K562 (cell line): ENCODE results near the gene QRICH1. TPM values are rescaled to one million over a fixed set of nuclear protein-coding genes. Genes with fewer than 3 reads are reported as not detected.

Experiments used
- ATAC-seq: fragments of 200-7000 bp; cut with Tn5 transposase; 3 replicates; pipeline ENCODE4 v1.9.1; 2020; ENCODE audit warnings: moderate library complexity
- BruUV-seq: library from RNA; stranded (reverse); fragments of 400-500 nt; replicated peaks from 2 replicates; lab custom pipeline; 2021; lab: Mats Ljungman, UMichigan
- CTCF ChIA-PET: fragments of 300-600 bp; formaldehyde crosslinking; extraction: SDS; loops from one replicate; lab custom pipeline; 2021; ENCODE audit warnings: low intra/inter-chr PET ratio; lab: Yijun Ruan, JAX
- POLR2A ChIA-PET: fragments of 300-600, 350-650 bp; sonication (Branson Sonifier 250); formaldehyde crosslinking; extraction: SDS; loops from one replicate; lab custom pipeline; 2021; ENCODE audit warnings: antibody characterized with exemption, inconsistent platforms; lab: Yijun Ruan, JAX
- DNase-seq, 4 experiments: peaks; one replicate each; pipeline versions ENCODE4 v3.0.0 to v3.0.0-alpha.2; 2011 to 2018; ENCODE audit warnings: low spot score in 3 of 4, mixed read lengths in 3 of 4; ENCODE audit errors: extremely low read depth in 1 of 4
- FAIRE-seq: peaks from 2 replicates; lab custom pipeline; 2011; peaks lifted over from hg19 to GRCh38; lab: Jason Lieb, UNC
- H2AFZ ChIP-seq: 2 replicates; pipeline ENCODE4 v1.6.0; 2011; ENCODE audit warnings: low read depth, low read length, control low read depth, inconsistent platforms
- H3K27ac ChIP-seq: fragments of 200-600 bp; 3 replicates; pipeline ENCODE4 v1.8.0; 2011; ENCODE audit warnings: low read depth, mild to moderate bottlenecking, control low read depth, inconsistent platforms, low read length, moderate library complexity, mixed read lengths; ENCODE audit errors: extremely low read depth
- H3K27me3 ChIP-seq, 2 experiments: fragments of 300-600 bp in 1 of 2; 2 replicates in 1 of 2; 3 replicates in 1 of 2; pipeline versions ENCODE4 v1.6.0 to v1.8.0; 2011; ENCODE audit warnings: inconsistent platforms in 2 of 2, low read length in 2 of 2, mild to moderate bottlenecking in 1 of 2, mixed read lengths in 1 of 2, moderate library complexity in 1 of 2; ENCODE audit not compliant: control insufficient read depth in 2 of 2, insufficient read depth in 2 of 2
- H3K36me3 ChIP-seq: fragments of 300-600 bp; 3 replicates; pipeline ENCODE4 v1.8.0; 2011; ENCODE audit warnings: mild to moderate bottlenecking, low read length, inconsistent platforms; ENCODE audit not compliant: control insufficient read depth, insufficient read depth
- H3K4me1 ChIP-seq, 2 experiments: fragments of 200-600 bp in 1 of 2; replicated peaks in 1 of 2; 2 replicates in 1 of 2; 3 replicates in 1 of 2; pipeline versions ENCODE4 v1.5.1 to v1.8.0; 2011; ENCODE audit warnings: inconsistent platforms in 2 of 2, low read length in 2 of 2, mild to moderate bottlenecking in 1 of 2, mixed read lengths in 1 of 2, moderate library complexity in 1 of 2; ENCODE audit not compliant: control insufficient read depth in 2 of 2, insufficient read depth in 2 of 2
- H3K4me2 ChIP-seq: 2 replicates; pipeline ENCODE4 v1.6.1; 2011; ENCODE audit warnings: low read length, control low read depth, inconsistent platforms, mixed read lengths; ENCODE audit not compliant: insufficient read depth
- H3K4me3 ChIP-seq: fragments of 200-600 bp; sonication (generic), shearing (Covaris generic); 2 replicates; pipeline ENCODE4 v1.5.1; 2016; ENCODE audit warnings: control low read depth, inconsistent platforms
- H3K79me2 ChIP-seq: fragments of 200-600 bp; 3 replicates; pipeline ENCODE4 v1.8.0; 2011; ENCODE audit warnings: low read length, inconsistent platforms; ENCODE audit not compliant: control insufficient read depth, insufficient read depth
- H3K9ac ChIP-seq, 2 experiments: 2 replicates each; pipeline versions ENCODE4 v1.6.0 to v1.6.1; 2011; ENCODE audit warnings: low read depth in 2 of 2, low read length in 2 of 2, control low read depth in 1 of 2, inconsistent platforms in 1 of 2, mild to moderate bottlenecking in 1 of 2, mixed read lengths in 1 of 2; ENCODE audit not compliant: insufficient read depth in 1 of 2
- H3K9me1 ChIP-seq: one replicate; pipeline ENCODE4 v1.6.0; 2011; ENCODE audit warnings: inconsistent platforms, mild to moderate bottlenecking, low read length, moderate library complexity; ENCODE audit not compliant: control insufficient read depth, insufficient read depth
- H3K9me3 ChIP-seq: replicated peaks from 2 replicates; pipeline ENCODE4 v1.5.1; 2011; ENCODE audit warnings: low read depth, low read length, inconsistent platforms; ENCODE audit not compliant: control insufficient read depth, insufficient read depth
- H4K20me1 ChIP-seq: replicated peaks from 2 replicates; pipeline ENCODE4 v1.6.1; 2011; ENCODE audit warnings: low read length, inconsistent platforms, mixed read lengths; ENCODE audit not compliant: control insufficient read depth, insufficient read depth
- BRCA1 ChIP-seq, 2 experiments: fragments of 450-650 bp in 1 of 2; sonication (generic) in 1 of 2; formaldehyde crosslinking in 1 of 2; IDR thresholded peaks; 2 replicates each; pipeline versions ENCODE4 v1.5.0 to v1.6.1; 2017 to 2020; ENCODE audit warnings: mild to moderate bottlenecking in 1 of 2, missing genetic modification reagents in 1 of 2
- BRD4 ChIP-seq: fragments of 200-600 bp; sonication (generic); IDR thresholded peaks from 2 replicates; pipeline ENCODE4 v1.6.1; 2017; ENCODE audit warnings: inconsistent platforms
- C11orf30 ChIP-seq: fragments of 450-650 bp; IDR thresholded peaks from 2 replicates; pipeline ENCODE4 v1.6.1; 2016; ENCODE audit warnings: low read depth, mild to moderate bottlenecking
- HOXB6 ChIP-seq: fragments of 250-450 bp; sonication (Bioruptor Pico); IDR thresholded peaks from 2 replicates; pipeline ENCODE4 v1.5.1; 2022; ENCODE audit warnings: mild to moderate bottlenecking, borderline replicate concordance
- NONO ChIP-seq, 2 experiments: fragments of 200-400 bp in 1 of 2; fragments of 450-650 bp in 1 of 2; formaldehyde crosslinking in 1 of 2; IDR thresholded peaks; 2 replicates each; pipeline ENCODE4 v1.6.1; 2017; ENCODE audit warnings: low read depth in 2 of 2, mild to moderate bottlenecking in 2 of 2, moderate library complexity in 2 of 2, low read length in 1 of 2
- SPI1 ChIP-seq: IDR thresholded peaks from 2 replicates; pipeline ENCODE4 v1.6.1; 2011; ENCODE audit warnings: low read depth, low read length, control low read depth, borderline replicate concordance
- YBX1 ChIP-seq: fragments of 450-650 bp; IDR thresholded peaks from 2 replicates; pipeline ENCODE4 v1.7.1; 2016; ENCODE audit warnings: mild to moderate bottlenecking
- ZNF589 ChIP-seq: fragments of 200-800 bp; sonication (Bioruptor generic); IDR thresholded peaks from 2 replicates; pipeline ENCODE4 v1.6.1; 2016; ENCODE audit warnings: low read depth, missing genetic modification characterization, missing compliant biosample characterization
- WGBS: fragments of 100-300 bp; shearing (Covaris generic); methylation state at CpG from one replicate; pipeline ENCODE4 v1.1.6; 2016; ENCODE audit warnings: low coverage, mixed read lengths; ENCODE audit not compliant: insufficient coverage; ENCODE audit errors: missing lambda C conversion rate; 5-methylcytosine and 5-hydroxymethylcytosine counted together
- in situ Hi-C: fragments of 300-500 bp; cut with MboI; formaldehyde crosslinking; loops from 4 replicates; pipeline ENCODE4 v1.15.0; 2018; ENCODE audit warnings: inconsistent platforms, mixed read lengths
- intact Hi-C: fragments of 100-400 bp; cut with micrococcal nuclease; formaldehyde crosslinking; loops from 2 replicates; pipeline ENCODE4 v1.14.2; 2022
- polyA plus RNA-seq, 8 experiments: library from polyadenylated mRNA; depleted of rRNA in 4 of 8; stranded (reverse) in 5 of 8; unstranded in 3 of 8; fragments of >200 nt; fragmentation: Nextera tagmentation in 2 of 8; fragmentation: Illumina TruSeq in 1 of 8; extraction: Ambion mirVana in 2 of 8; extraction: Trizol in 1 of 8; gene quantifications; 2 replicates each; pipeline versions ENCODE4 v1.2.1 to v1.2.3, GENCODE V29; 2011 to 2014; ENCODE audit warnings: inconsistent platforms in 1 of 8, missing spikeins in 1 of 8
- total RNA-seq, 7 experiments: library from RNA; depleted of rRNA in 6 of 7; stranded (reverse); fragments of >200 nt in 6 of 7; fragmentation: Illumina TruSeq in 2 of 7; extraction: Trizol in 2 of 7; gene quantifications; 2 replicates each; pipeline versions ENCODE4 v1.2.1 to v1.2.3, GENCODE V29; 2011 to 2021; ENCODE audit warnings: low replicate concordance in 1 of 7
- TF ChIP-seq, protein P1 (sequence below): fragments of 250-450 bp; sonication (Bioruptor Pico); IDR thresholded peaks from 2 replicates; pipeline ENCODE4 v1.8.0; 2022; ENCODE audit warnings: moderate library complexity, mild to moderate bottlenecking, inconsistent platforms

The QRICH1 gene
- total and polyA plus RNA-seq, 9 of the 15 experiments (the other 6 are each of a cell fraction or from before 2014, with no cell fraction given), result 20.1 to 99.2 (median 56.7) TPM

DNA sequence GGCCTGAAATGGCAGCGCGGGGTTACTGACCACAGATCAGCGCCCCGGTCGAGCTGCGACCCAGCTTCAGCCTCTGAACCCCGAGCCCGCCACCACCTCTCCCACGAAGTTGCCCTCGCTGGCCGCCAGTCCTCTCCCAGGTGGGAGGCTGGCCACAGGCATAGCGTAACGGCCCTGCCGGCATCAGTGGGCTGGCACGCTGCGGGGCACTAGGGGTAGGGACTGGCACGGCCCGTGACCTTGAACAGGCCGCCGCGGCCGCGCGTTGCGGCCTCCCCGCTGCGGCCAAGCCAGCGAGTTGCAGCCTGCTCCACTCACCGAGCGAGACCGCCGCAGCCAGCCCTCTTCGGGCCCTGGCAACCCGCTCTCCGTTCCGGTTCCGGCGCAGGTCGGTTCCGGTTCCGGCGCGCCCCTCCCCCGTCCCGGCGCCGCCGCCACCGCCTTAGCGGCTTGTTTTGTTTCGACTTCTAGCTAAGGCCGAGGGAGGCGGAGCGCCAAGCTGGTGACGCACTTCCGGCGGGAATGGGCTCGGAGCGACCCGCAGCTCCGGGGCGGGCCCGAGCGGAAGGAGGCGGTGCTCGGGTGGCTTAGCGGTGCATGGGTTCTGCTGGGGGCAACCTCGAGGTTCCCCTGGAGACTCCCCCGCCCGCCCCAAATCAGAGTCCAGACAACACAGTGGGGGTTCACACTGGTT is 26.7 kb upstream of the QRICH1 start, which contains the start of gene USP19 (continued):
- TF ChIP-seq YBX1, result no peak
- TF ChIP-seq ZNF589 (CRISPR knock-in tag), result no peak
- peak; percentile 75 for TF ChIP-seq C11orf30
- TF ChIP-seq HOXB6 (CRISPR knock-in tag), result no peak
- no peak for TF ChIP-seq SPI1

GRCh38 chr3:49120096-49120437 is 26.2 kb upstream of the QRICH1 start:
- no peaks in the 10 kb centered on the region for H3K9me3 ChIP-seq
- peak; percentile 38 for ATAC-seq
- peak overlapping the region; percentile 97 for H3K27ac ChIP-seq
- CTCF ChIA-PET, result no interaction called here
- peak in 1 of 4 experiments; percentile 16 for DNase-seq
- no peaks in the 10 kb centered on the region for H3K27me3 ChIP-seq
- POLR2A ChIA-PET, result interaction anchor here (0.6 to 1.4 kb wide), 5 partner anchors 14 to 486 kb away, joined by 3 to 7 read pairs (median 5); partner anchors contain the start of genes QARS1 and QRICH1
- peaks cover 9 to 41% of the 10 kb centered on the region in 2 experiments; a peak in 4 of 5 replicates for H3K4me1 ChIP-seq
- TF ChIP-seq NONO (IDR thresholded peaks at IDR 0.05; ENCODE audit: low read depth in 2 of 2, low read length in 1 of 2), result no peak
- no peak for TF ChIP-seq BRCA1 (IDR thresholded peaks at IDR 0.05)
- no peak for TF ChIP-seq BRCA1 (CRISPR knock-in tag; IDR thresholded peaks at IDR 0.05)
- TF ChIP-seq, protein P1, sequence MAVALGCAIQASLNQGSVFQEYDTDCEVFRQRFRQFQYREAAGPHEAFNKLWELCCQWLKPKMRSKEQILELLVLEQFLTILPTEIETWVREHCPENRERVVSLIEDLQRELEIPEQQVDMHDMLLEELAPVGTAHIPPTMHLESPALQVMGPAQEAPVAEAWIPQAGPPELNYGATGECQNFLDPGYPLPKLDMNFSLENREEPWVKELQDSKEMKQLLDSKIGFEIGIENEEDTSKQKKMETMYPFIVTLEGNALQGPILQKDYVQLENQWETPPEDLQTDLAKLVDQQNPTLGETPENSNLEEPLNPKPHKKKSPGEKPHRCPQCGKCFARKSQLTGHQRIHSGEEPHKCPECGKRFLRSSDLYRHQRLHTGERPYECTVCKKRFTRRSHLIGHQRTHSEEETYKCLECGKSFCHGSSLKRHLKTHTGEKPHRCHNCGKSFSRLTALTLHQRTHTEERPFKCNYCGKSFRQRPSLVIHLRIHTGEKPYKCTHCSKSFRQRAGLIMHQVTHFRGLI, result no peak
- TF ChIP-seq BRD4, result peak; percentile 47; the same call in 1 of the 2 replicates
- no peaks in the 10 kb centered on the region for H4K20me1 ChIP-seq
- in situ Hi-C loops, result no loop called here
- peak overlapping the region; percentile 87 for H3K4me3 ChIP-seq
- peak overlapping the region; percentile 95 to 98 for H3K9ac ChIP-seq
- peaks cover 45% of the 10 kb centered on the region for H3K36me3 ChIP-seq
- WGBS, result 0% methylated on average over 4 of the region's 9 CpGs
- peaks cover 20% of the 10 kb centered on the region for H3K79me2 ChIP-seq
- peak overlapping the region; percentile 100 for H3K4me2 ChIP-seq
- H3K9me1 ChIP-seq, result no peaks in the 10 kb centered on the region
- peak; percentile 65 for FAIRE-seq
- intact Hi-C loops, result no loop called here
- H2AFZ ChIP-seq, result peak overlapping the region; percentile 84
- BruUV-seq, result no TSS peak
